MM.1S (cell line): Measurements from ENCODE around the gene IQCM.

ENCODE experiments used
- DNase-seq: peaks from one replicate; pipeline ENCODE4 v3.0.0-alpha.2; 2015
- H2AFZ ChIP-seq: fragments of 300-600 bp; sonication (generic); 2 replicates; pipeline ENCODE4 v1.6.0; 2016; ENCODE audit warnings: antibody characterized with exemption, low read length
- H3F3A ChIP-seq: fragments of 300-600 bp; sonication (generic); 2 replicates; pipeline ENCODE4 v1.6.1; 2016; ENCODE audit warnings: mild to moderate bottlenecking, antibody characterized with exemption, low read length, moderate library complexity, mixed read lengths; ENCODE audit not compliant: insufficient read depth
- H3K27ac ChIP-seq: fragments of 300-600 bp; sonication (generic); 2 replicates; pipeline ENCODE4 v1.5.1; 2016; ENCODE audit warnings: mild to moderate bottlenecking, low read length
- H3K27me3 ChIP-seq: fragments of 300-600 bp; sonication (generic); replicated peaks from 2 replicates; pipeline ENCODE4 v1.6.0; 2016; ENCODE audit warnings: low read length; ENCODE audit not compliant: insufficient read depth
- H3K36me3 ChIP-seq: fragments of 300-600 bp; sonication (generic); replicated peaks from 2 replicates; pipeline ENCODE4 v1.6.1; 2016; ENCODE audit warnings: mild to moderate bottlenecking, low read length, mixed read lengths; ENCODE audit not compliant: insufficient read depth
- H3K4me1 ChIP-seq: fragments of 300-600 bp; sonication (generic); 2 replicates; pipeline ENCODE4 v1.6.1; 2016; ENCODE audit warnings: low read length, mixed read lengths
- H3K4me2 ChIP-seq: fragments of 300-600 bp; sonication (generic); 2 replicates; pipeline ENCODE4 v1.6.0; 2016; ENCODE audit warnings: low read depth, low read length
- H3K4me3 ChIP-seq: fragments of 300-600 bp; sonication (generic); 2 replicates; pipeline ENCODE4 v1.5.1; 2016; ENCODE audit warnings: low read length, mixed read lengths
- H3K79me2 ChIP-seq: fragments of 300-600 bp; sonication (generic); 2 replicates; pipeline ENCODE4 v1.6.1; 2016; ENCODE audit warnings: mixed run types, low read length, mixed read lengths
- H3K9ac ChIP-seq: fragments of 300-600 bp; sonication (generic); 2 replicates; pipeline ENCODE4 v1.6.1; 2016; ENCODE audit warnings: low read length, mixed read lengths
- H3K9me2 ChIP-seq: fragments of 300-600 bp; sonication (generic); replicated peaks from 2 replicates; pipeline ENCODE4 v1.6.1; 2016; ENCODE audit warnings: mild to moderate bottlenecking, low read length, mixed read lengths; ENCODE audit not compliant: insufficient read depth
- H3K9me3 ChIP-seq: fragments of 300-600 bp; sonication (generic); replicated peaks from 2 replicates; pipeline ENCODE4 v1.6.1; 2016; ENCODE audit warnings: mild to moderate bottlenecking, low read length, mixed read lengths; ENCODE audit not compliant: insufficient read depth
- H4K20me1 ChIP-seq: fragments of 300-600 bp; sonication (generic); 2 replicates; pipeline ENCODE4 v1.6.1; 2016; ENCODE audit warnings: mild to moderate bottlenecking, low read length, moderate library complexity, mixed read lengths; ENCODE audit not compliant: insufficient read depth
- CTCF ChIP-seq: fragments of 300-600 bp; sonication (generic); IDR thresholded peaks from 2 replicates; pipeline ENCODE4 v1.5.1; 2016; ENCODE audit warnings: antibody characterized with exemption, low read length, mixed read lengths
- EZH2 ChIP-seq: fragments of 300-600 bp; sonication (generic); optimal IDR thresholded peaks from 2 replicates; pipeline ENCODE3; 2017; ENCODE audit warnings: low read depth, mild to moderate bottlenecking, antibody characterized with exemption, low read length, mixed read lengths
- EZH2phosphoT487 ChIP-seq: fragments of 300-600 bp; sonication (generic); IDR thresholded peaks from 2 replicates; pipeline ENCODE4 v1.6.1; 2018; ENCODE audit warnings: antibody characterized with exemption, low read length

IQCM gene

GRCh38 chr4:149409555-149409962, 406.1 kb downstream of the IQCM start:
- H3F3A ChIP-seq = no peaks in the 10 kb centered on the region
- no peaks in the 10 kb centered on the region for H3K9me3 ChIP-seq
- no peaks in the 10 kb centered on the region for H3K27me3 ChIP-seq
- H2AFZ ChIP-seq = no peak overlapping the region
- no peaks in the 10 kb centered on the region for H3K36me3 ChIP-seq
- no peak overlapping the region for H3K4me2 ChIP-seq
- TF ChIP-seq EZH2phosphoT487 (no peak), CTCF (no peak), EZH2 (no peak)
- no peaks in the 10 kb centered on the region for H4K20me1 ChIP-seq
- H3K27ac ChIP-seq = no peak overlapping the region
- H3K4me1 ChIP-seq = no peaks in the 10 kb centered on the region
- no peaks in the 10 kb centered on the region for H3K9me2 ChIP-seq
- no peak overlapping the region for H3K4me3 ChIP-seq
- no peak for DNase-seq
- H3K9ac ChIP-seq = no peak overlapping the region
- no peaks in the 10 kb centered on the region for H3K79me2 ChIP-seq

DNA sequence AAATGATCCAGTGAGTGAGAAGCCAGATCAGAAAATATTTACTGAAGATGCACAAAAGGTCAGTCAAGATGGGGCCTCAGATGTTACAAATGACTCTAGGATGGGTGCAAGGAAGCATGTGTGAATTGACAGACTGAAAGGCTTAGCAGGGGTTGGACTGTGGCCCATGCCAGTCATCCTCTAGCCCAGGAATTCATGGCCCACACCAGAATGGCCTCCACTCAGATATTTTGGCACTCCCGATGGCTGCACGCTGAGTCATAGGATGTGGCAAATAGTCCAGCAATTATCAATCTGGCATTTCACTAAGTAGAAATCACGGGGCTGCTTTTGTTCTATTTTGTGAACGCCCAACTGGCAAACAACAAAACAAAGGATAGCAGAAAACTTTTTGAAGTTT, 406.5 kb downstream of the IQCM start:
- Histone ChIP-seq H3K4me2 (no peak overlapping the region), H3K27ac (no peak overlapping the region), H3K36me3 (no peaks in the 10 kb centered on the region), H3K9ac (no peak overlapping the region), H3K79me2 (no peaks in the 10 kb centered on the region), H3K4me1 (no peaks in the 10 kb centered on the region), H2AFZ (no peak overlapping the region), H3K9me2 (no peaks in the 10 kb centered on the region), H3K4me3 (no peak overlapping the region), H3K9me3 (no peaks in the 10 kb centered on the region), H4K20me1 (no peaks in the 10 kb centered on the region), H3K27me3 (no peaks in the 10 kb centered on the region), H3F3A (no peaks in the 10 kb centered on the region)
- TF ChIP-seq CTCF = no peak
- TF ChIP-seq EZH2phosphoT487 = no peak
- TF ChIP-seq EZH2 = no peak
- DNase-seq = no peak

- Histone ChIP-seq H3K36me3 (no peaks in the 10 kb centered on the region), H3K9ac (no peak overlapping the region), H3K4me1 (no peaks in the 10 kb centered on the region), H3K4me2 (no peak overlapping the region), H3K27me3 (no peaks in the 10 kb centered on the region), H2AFZ (no peak overlapping the region), H3K79me2 (no peaks in the 10 kb centered on the region), H4K20me1 (no peaks in the 10 kb centered on the region), H3K9me2 (no peaks in the 10 kb centered on the region), H3K4me3 (no peak overlapping the region), H3K9me3 (no peaks in the 10 kb centered on the region), H3K27ac (no peak overlapping the region), H3F3A (no peaks in the 10 kb centered on the region)
- TF ChIP-seq EZH2phosphoT487 (no peak), EZH2 (no peak), CTCF (no peak)
- no peak for DNase-seq
Observed at GRCh38 chr4:149404143-149404542, 411.5 kb downstream of the IQCM start.
